Upper lobe of left lung (tissue), 4 donors: ENCODE results near the gene NR3C2.

Source experiments
- EP300 ChIP-seq, 4 donors: sonication (generic); formaldehyde crosslinking; IDR thresholded peaks; one replicate each; pipeline ENCODE4 v1.5.1; 2017; ENCODE audit warnings: antibody characterized with exemption in 4 of 4, control low read depth in 2 of 4
- POLR2A ChIP-seq, 4 donors: fragments of 450-650 bp; IDR thresholded peaks; one replicate each; pipeline ENCODE4 v1.5.1; 2016 to 2017; ENCODE audit warnings: antibody characterized with exemption in 4 of 4, mild to moderate bottlenecking in 2 of 4
- POLR2AphosphoS5 ChIP-seq, 2 donors: sonication (generic); formaldehyde crosslinking; IDR thresholded peaks; one replicate each; pipeline ENCODE4 v1.5.1; 2017; ENCODE audit warnings: antibody characterized with exemption in 2 of 2
- TF ChIP-seq, protein P1 (sequence below), 6 experiments: fragments of 450-650 bp in 4 of 6; fragments of 200-600 bp in 2 of 6; sonication (generic) in 2 of 6; IDR thresholded peaks; one replicate each; pipeline ENCODE4 v1.5.1; 2016 to 2019; ENCODE audit warnings: antibody characterized with exemption in 6 of 6

DNA sequence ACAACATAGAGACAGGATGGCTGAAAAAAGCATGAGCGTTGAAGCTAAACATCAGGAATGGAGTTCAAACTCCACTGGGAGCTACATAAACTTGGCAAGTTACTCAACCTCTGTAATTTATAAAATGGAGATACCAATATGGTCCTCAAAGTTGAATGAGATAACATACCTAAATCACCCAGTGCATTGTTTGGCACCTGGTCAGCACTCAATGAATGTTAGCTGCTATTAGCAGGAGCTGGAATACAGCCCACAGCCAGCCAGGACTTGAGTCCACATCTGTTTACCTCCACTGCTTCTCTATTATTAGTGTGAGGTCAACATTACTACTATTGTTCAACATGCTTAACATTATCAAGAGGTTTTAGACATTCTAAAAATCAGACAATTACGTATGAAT, 97.9 kb downstream of the NR3C2 start:
- TF ChIP-seq POLR2A (IDR thresholded peaks at IDR 0.05) (no peak), POLR2AphosphoS5 (IDR thresholded peaks at IDR 0.05) (no peak), EP300 (IDR thresholded peaks at IDR 0.05) (no peak)
- TF ChIP-seq, protein P1, sequence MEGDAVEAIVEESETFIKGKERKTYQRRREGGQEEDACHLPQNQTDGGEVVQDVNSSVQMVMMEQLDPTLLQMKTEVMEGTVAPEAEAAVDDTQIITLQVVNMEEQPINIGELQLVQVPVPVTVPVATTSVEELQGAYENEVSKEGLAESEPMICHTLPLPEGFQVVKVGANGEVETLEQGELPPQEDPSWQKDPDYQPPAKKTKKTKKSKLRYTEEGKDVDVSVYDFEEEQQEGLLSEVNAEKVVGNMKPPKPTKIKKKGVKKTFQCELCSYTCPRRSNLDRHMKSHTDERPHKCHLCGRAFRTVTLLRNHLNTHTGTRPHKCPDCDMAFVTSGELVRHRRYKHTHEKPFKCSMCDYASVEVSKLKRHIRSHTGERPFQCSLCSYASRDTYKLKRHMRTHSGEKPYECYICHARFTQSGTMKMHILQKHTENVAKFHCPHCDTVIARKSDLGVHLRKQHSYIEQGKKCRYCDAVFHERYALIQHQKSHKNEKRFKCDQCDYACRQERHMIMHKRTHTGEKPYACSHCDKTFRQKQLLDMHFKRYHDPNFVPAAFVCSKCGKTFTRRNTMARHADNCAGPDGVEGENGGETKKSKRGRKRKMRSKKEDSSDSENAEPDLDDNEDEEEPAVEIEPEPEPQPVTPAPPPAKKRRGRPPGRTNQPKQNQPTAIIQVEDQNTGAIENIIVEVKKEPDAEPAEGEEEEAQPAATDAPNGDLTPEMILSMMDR (IDR thresholded peaks at IDR 0.05) = no peak
